ENCODE results near the gene CEP350.

Gene CEP350

DNA sequence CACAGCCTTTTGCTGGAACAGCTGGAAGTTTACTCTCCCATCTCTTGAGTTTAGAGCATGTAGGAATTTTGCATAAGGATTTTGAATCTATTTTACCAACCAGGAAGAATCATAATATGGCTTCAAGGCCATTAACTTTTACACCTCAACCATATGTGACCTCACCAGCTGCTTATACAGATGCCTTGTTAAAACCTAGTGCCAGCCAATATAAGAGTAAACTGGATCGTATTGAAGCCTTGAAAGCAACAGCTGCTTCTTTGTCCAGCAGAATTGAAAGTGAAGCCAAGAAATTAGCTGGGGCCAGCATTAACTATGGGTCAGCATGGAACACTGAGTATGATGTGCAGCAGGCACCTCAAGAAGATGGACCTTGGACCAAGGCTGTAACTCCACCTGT, 65.4 kb downstream of the CEP350 start:
- TF ChIP-seq, protein P1, sequence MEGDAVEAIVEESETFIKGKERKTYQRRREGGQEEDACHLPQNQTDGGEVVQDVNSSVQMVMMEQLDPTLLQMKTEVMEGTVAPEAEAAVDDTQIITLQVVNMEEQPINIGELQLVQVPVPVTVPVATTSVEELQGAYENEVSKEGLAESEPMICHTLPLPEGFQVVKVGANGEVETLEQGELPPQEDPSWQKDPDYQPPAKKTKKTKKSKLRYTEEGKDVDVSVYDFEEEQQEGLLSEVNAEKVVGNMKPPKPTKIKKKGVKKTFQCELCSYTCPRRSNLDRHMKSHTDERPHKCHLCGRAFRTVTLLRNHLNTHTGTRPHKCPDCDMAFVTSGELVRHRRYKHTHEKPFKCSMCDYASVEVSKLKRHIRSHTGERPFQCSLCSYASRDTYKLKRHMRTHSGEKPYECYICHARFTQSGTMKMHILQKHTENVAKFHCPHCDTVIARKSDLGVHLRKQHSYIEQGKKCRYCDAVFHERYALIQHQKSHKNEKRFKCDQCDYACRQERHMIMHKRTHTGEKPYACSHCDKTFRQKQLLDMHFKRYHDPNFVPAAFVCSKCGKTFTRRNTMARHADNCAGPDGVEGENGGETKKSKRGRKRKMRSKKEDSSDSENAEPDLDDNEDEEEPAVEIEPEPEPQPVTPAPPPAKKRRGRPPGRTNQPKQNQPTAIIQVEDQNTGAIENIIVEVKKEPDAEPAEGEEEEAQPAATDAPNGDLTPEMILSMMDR (IDR thresholded peaks at IDR 0.05): no peak

DNA sequence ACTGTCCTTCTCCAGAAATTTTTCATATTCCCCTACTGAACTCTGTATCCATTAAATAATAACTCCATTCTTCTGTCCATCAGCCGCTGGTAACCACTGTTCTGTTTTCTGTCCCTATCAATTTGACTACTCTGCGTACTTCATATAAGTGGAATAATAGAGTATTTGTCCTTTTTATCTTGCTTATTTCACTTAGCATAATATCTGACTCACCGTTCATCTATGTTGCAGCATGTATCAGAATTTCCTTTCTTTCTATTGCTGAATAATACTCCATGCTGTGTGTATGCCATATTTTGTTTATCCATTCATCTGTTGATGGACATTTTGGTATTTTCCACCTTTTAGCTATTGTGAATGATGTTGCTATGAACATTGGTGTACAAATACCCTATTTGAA, 71.9 kb downstream of the CEP350 start:
- TF ChIP-seq, protein P1 (IDR thresholded peaks at IDR 0.05): no peak

DNA sequence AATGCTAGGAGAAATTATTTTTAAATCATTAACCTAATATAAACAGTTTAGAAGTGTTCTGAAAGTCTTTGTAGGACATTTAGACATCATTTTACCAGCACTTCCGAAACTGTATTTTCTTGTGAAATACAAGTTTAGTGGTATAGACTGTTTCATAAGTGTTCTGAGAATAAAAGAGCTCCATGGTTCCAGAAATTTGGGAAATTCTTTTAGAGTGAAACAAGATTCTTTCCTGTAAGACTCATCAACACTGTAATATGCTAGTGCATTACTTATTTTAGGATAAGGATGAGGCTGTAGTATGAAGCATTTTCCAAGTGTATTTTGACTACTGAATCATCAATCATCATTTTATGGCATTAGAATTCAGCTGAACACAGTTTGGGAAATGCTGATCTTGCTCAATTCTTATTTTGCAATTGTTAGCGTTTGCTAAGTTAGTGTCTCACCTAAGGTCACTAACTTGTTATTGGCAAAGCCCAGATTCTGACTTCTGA, 73.4 kb downstream of the CEP350 start:
- TF ChIP-seq, protein P1 (IDR thresholded peaks at IDR 0.05): no peak

- TF ChIP-seq, protein P1 (IDR thresholded peaks at IDR 0.05): 0 out of 2 replicates have a peak, but pooled peaks have one; percentile 16
Observed at GRCh38 chr1:180028864-180029263, 74.3 kb downstream of the CEP350 start.

DNA sequence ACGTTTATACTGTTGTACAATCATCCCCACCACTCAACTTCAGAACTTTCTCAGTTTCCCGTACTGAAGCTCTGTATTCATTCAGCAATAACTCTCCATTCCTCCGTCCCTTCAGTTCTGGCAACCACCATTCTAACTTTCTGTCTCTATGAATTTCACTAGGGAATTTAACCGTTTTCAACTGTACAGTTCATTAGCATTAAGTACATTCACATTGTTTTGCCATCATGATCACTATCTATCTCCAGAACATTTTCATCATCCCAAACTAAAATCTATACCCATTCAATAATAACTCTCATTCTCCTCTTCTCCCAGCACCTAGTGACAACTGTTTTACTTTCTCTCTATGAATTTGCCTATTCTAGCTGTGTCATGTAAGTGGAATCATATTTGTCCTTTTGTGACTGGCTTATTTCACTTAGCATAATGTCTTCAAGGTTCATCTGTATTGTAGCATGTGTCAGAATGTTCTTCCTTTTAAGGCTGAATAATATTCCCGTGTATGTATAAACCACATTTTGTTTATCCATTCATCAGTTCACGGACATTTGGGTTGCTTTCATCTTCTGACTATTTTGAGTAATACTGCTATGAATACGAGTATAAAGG, 75.0 kb downstream of the CEP350 start:
- TF ChIP-seq, protein P1 (IDR thresholded peaks at IDR 0.05): no peak

GRCh38 chr1:180031664-180032063, 77.1 kb downstream of the CEP350 start:
- TF ChIP-seq, protein P1 (IDR thresholded peaks at IDR 0.05): no peak

- TF ChIP-seq, protein P1 (IDR thresholded peaks at IDR 0.05): no peak
Observed at GRCh38 chr1:180033390-180033789, 78.8 kb downstream of the CEP350 start.

GRCh38 chr1:180040034-180040433, 85.4 kb downstream of the CEP350 start:
- TF ChIP-seq, protein P1 (IDR thresholded peaks at IDR 0.05): no peak
